ENCODE data around the gene DAPK2.

DAPK2 gene

DNA sequence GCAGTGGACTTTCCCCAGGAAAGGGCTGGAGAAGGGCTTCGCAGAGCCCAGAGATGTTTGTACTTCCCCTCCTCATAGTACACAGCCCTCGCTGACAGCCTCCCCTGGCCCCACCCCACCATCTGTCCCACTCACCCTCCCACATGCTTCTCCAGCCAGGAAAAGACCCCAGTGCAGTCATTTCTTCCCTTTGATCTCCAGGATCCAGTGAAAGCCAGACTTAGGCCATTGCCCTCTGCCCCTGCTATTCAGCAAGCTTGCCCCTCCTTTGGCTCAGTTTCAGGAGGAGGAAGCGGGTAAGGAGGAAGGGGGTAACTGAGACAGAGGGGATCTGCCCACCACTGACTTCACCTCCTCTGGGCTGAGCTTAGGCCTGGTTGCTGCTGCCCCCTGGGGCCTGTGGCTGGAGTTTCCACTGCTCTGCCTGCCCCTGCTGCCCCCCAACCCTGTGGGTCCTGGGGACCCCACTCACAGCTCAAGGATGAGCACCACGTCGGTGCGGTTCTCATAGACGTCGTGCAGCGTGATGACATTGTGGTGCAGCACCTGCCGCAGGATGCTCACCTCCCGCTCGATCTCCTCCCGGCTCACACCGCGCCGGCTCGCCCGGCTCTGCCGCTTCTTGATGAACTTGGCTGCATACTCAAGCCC is 63.1 kb downstream of the DAPK2 start:
- DNase-seq (ENCODE audit: low read depth): peak; percentile 51
- no peak for TF ChIP-seq MYC (IDR thresholded peaks at IDR 0.05; ENCODE audit: low read depth, low read length)
- TF ChIP-seq, protein P1, sequence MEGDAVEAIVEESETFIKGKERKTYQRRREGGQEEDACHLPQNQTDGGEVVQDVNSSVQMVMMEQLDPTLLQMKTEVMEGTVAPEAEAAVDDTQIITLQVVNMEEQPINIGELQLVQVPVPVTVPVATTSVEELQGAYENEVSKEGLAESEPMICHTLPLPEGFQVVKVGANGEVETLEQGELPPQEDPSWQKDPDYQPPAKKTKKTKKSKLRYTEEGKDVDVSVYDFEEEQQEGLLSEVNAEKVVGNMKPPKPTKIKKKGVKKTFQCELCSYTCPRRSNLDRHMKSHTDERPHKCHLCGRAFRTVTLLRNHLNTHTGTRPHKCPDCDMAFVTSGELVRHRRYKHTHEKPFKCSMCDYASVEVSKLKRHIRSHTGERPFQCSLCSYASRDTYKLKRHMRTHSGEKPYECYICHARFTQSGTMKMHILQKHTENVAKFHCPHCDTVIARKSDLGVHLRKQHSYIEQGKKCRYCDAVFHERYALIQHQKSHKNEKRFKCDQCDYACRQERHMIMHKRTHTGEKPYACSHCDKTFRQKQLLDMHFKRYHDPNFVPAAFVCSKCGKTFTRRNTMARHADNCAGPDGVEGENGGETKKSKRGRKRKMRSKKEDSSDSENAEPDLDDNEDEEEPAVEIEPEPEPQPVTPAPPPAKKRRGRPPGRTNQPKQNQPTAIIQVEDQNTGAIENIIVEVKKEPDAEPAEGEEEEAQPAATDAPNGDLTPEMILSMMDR (IDR thresholded peaks at IDR 0.05; ENCODE audit: low read depth, low read length): peak; percentile 19

DNA sequence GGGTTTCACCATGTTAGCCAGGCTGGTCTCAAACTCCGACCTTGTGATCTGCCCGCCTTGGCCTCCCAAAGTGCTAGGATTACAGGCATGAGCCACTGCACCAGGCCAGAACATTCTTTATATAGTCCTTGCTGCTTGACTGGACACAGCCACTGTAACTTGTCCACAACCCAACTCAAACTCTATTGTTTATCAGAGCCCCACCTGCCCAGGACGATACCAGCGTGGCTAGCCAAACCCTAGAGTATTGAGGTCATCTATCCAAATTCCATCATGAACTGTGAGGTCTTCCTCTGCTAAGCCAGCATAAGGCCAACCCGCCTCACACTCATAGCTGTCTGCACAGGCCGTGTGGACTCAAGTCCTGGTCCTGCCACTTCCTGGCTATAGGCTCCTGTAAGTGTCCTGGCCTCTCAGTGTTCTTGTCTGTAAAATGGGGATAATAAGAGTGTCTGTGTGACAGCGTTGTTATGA is 63.9 kb downstream of the DAPK2 start:
- no peak for DNase-seq (ENCODE audit: low read depth)
- TF ChIP-seq, protein P2, sequence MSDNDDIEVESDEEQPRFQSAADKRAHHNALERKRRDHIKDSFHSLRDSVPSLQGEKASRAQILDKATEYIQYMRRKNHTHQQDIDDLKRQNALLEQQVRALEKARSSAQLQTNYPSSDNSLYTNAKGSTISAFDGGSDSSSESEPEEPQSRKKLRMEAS (IDR thresholded peaks at IDR 0.05; ENCODE audit: low read depth, low read length): no peak
- no peak for TF ChIP-seq MYC (IDR thresholded peaks at IDR 0.05; ENCODE audit: low read depth, low read length)
- TF ChIP-seq, protein P1 (IDR thresholded peaks at IDR 0.05; ENCODE audit: low read depth, low read length): no peak
- TF ChIP-seq POLR2A (IDR thresholded peaks at IDR 0.05; ENCODE audit: extremely low read depth, insufficient read length): no peak
- H3K4me3 ChIP-seq (ENCODE audit: low read depth, low read length): no peak overlapping the region

More for the DNA sequence above, 63.1 kb downstream of the DAPK2 start:
- no peak overlapping the region for H3K4me3 ChIP-seq (ENCODE audit: low read depth, low read length)

DNA sequence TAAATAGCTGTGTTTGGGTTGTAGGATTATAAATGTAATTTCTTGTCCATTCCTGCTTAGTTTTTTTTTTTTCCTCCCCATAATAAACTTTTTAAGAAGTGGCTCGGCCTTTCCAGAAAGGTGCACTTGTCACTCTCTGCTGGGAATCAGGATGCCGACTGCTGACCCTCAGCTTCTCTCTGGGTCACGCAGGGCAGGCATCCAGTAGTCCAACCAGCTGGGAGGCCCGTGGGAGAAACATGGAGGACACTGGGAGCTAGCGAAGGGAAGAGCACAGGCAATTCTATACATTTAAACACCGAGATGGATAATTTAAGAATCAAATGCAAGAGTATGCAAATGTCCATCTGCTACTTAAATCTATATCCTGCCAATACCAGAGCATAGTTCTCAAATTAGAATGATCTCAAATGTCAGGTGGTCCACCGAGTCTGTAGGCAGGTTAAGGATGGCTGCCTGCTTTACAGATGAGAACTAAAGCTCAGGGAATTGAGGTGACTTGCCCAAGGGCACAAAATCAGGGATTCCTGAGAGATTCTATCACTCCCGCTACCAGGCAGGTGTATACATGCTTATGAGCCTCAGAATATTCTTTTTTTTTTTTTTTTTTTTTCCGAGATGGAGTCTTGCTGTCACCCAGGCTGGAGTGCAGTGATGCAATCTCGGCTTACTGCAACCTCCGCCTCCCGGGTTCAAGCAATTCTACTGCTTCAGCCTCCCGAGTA is 64.5 kb downstream of the DAPK2 start:
- no peak for TF ChIP-seq MYC (IDR thresholded peaks at IDR 0.05; ENCODE audit: low read depth, low read length)
- TF ChIP-seq POLR2A (IDR thresholded peaks at IDR 0.05; ENCODE audit: extremely low read depth, insufficient read length): no peak
- TF ChIP-seq, protein P2 (IDR thresholded peaks at IDR 0.05; ENCODE audit: low read depth, low read length): no peak
- TF ChIP-seq, protein P1 (IDR thresholded peaks at IDR 0.05; ENCODE audit: low read depth, low read length): no peak
- no peak for DNase-seq (ENCODE audit: low read depth)
- H3K4me3 ChIP-seq (ENCODE audit: low read depth, low read length): no peak overlapping the region

DNA sequence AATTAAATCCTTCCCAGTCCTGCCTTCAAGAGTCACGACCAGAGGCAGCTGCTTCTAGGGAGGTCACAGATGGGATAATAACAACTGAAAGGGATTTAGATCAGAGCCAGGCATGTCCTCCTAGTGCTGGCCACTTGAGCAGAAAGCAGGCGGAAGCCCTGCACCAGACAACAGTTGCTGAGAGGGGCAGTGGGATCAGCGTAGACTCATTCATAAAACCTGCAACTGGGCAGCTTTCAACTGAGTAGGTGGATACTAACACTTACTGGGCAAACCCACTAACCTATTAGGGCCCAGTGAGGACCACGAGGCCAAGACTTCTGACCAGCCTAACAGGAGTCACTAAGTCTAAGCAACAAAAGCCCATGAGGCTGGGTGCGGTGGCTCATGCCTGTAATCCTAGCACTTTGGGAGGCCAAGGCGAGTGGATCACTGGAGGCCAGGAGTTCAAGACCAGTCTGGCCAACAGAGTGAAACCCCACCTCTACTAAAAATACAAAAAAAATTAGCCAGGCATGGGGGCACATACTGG is 67.0 kb downstream of the DAPK2 start:
- TF ChIP-seq, protein P1 (IDR thresholded peaks at IDR 0.05; ENCODE audit: low read depth, low read length): no peak
- TF ChIP-seq, protein P2 (IDR thresholded peaks at IDR 0.05; ENCODE audit: low read depth, low read length): no peak
- TF ChIP-seq POLR2A (IDR thresholded peaks at IDR 0.05; ENCODE audit: extremely low read depth, insufficient read length) (no peak), MYC (IDR thresholded peaks at IDR 0.05; ENCODE audit: low read depth, low read length) (no peak)
- no peak for DNase-seq (ENCODE audit: low read depth)
- H3K4me3 ChIP-seq (ENCODE audit: low read depth, low read length): no peak overlapping the region

DNA sequence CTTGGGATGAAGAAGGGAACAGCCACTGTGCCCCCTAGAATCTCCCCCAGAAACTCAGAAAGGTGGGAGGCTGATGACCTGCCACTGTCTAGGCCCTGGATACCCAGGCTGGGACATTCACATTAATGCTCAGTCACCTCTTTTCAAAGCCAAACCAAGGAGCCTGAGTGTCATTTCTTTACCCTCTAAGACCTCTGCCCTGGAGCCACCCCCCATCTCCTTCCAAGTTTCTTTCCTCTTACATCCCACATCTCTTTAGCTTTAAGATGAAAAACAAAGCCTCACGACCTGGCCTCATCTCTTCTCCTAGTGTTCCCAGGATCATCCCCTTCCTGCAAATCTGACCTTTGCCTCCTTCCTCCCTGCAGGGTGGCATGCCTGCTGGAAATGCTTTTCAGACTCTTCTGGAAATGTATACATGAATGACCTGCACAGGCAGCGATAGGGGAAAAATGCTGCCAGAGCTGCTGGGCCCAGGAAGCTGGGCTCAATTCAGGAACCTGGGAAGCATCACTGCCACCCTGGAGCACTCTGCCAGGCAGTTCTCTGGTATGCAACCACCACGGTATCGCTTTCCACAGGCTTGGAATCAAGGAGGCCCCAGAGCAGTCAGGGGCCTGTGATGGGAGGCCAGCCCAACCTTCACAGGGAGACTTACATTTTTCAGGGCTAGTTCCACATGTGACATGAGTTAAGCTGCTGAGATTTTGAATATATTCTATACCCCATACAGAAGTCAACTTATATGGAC is 67.6 kb downstream of the DAPK2 start:
- no peak overlapping the region for H3K4me3 ChIP-seq (ENCODE audit: low read depth, low read length)
- TF ChIP-seq, protein P1 (IDR thresholded peaks at IDR 0.05; ENCODE audit: low read depth, low read length): no peak
- TF ChIP-seq, protein P2 (IDR thresholded peaks at IDR 0.05; ENCODE audit: low read depth, low read length): no peak
- TF ChIP-seq MYC (IDR thresholded peaks at IDR 0.05; ENCODE audit: low read depth, low read length) (no peak), POLR2A (IDR thresholded peaks at IDR 0.05; ENCODE audit: extremely low read depth, insufficient read length) (no peak)
- no peak for DNase-seq (ENCODE audit: low read depth)
